Bronchial epithelial cell (primary cell): ENCODE measurements around the gene MRPL27. TPM values are rescaled to one million over a fixed set of nuclear protein-coding genes. Genes with fewer than 3 reads are reported as not detected.

Source experiments
- DNase-seq: peaks from one replicate; pipeline ENCODE4 v3.0.0-alpha.2; 2010; ENCODE audit warnings: low read depth
- FAIRE-seq: peaks from 2 replicates; lab custom pipeline; 2011; peaks lifted over from hg19 to GRCh38; lab: Jason Lieb, UNC
- H3K27me3 ChIP-seq: 2 replicates; pipeline ENCODE4 v1.5.1; 2011; ENCODE audit warnings: low read length; ENCODE audit not compliant: control insufficient read depth, insufficient read depth
- H3K36me3 ChIP-seq: 2 replicates; pipeline ENCODE4 v1.5.1; 2011; ENCODE audit warnings: low read length; ENCODE audit not compliant: control insufficient read depth, insufficient read depth
- H3K4me3 ChIP-seq: 2 replicates; pipeline ENCODE4 v1.5.1; 2011; ENCODE audit warnings: mild to moderate bottlenecking, low read depth, low read length, control low read depth
- total RNA-seq: library from RNA; depleted of rRNA; stranded (reverse); fragments of >200 nt; gene quantifications from 2 replicates; pipeline ENCODE4 v1.2.1, GENCODE V29; 2014
- TF ChIP-seq, protein P1 (sequence below): IDR thresholded peaks from 2 replicates; pipeline ENCODE4 v1.5.1; 2011; ENCODE audit warnings: mild to moderate bottlenecking, moderate library complexity, low read length, control low read depth, inconsistent platforms; ENCODE audit not compliant: insufficient read depth, severe bottlenecking

MRPL27 gene
- total RNA-seq, 1 donor from 2014 or later, result 117 TPM

DNA sequence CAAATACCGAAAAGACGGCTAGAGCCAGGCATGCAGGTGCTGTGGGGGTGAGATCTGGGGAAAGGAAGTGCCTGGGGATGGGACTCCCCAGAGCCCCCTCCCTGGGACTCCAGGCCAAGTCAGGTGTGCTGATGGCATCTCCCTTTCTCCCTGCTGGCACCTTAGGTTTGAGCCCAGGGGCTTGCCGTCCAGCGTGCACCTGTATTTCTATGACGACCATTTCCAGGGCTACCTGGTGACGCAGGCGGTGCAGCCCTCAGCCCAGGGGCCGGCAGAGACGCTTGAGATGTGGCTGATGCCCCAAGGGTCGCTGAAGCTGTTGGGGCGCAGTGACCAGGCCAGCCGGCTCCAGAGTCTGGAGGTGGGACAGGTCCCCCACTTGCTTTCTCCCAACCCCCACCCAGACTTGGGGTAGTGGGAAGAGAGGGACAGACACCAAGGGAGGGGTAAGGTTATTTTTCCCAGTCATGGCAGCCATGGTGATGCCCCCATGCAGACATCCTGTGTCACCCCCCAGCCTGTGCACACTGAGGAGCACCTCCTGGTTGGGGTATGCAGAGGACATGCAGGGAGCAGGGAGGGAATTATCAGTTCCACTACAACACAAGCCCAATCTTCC, 16.0 kb downstream of the MRPL27 start:
- TF ChIP-seq, protein P1, sequence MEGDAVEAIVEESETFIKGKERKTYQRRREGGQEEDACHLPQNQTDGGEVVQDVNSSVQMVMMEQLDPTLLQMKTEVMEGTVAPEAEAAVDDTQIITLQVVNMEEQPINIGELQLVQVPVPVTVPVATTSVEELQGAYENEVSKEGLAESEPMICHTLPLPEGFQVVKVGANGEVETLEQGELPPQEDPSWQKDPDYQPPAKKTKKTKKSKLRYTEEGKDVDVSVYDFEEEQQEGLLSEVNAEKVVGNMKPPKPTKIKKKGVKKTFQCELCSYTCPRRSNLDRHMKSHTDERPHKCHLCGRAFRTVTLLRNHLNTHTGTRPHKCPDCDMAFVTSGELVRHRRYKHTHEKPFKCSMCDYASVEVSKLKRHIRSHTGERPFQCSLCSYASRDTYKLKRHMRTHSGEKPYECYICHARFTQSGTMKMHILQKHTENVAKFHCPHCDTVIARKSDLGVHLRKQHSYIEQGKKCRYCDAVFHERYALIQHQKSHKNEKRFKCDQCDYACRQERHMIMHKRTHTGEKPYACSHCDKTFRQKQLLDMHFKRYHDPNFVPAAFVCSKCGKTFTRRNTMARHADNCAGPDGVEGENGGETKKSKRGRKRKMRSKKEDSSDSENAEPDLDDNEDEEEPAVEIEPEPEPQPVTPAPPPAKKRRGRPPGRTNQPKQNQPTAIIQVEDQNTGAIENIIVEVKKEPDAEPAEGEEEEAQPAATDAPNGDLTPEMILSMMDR, result no peak
- DNase-seq (no peak), FAIRE-seq (no peak)
- Histone ChIP-seq H3K27me3 (no peaks in the 10 kb centered on the region), H3K36me3 (peaks cover 43% of the 10 kb centered on the region), H3K4me3 (no peak overlapping the region)

DNA sequence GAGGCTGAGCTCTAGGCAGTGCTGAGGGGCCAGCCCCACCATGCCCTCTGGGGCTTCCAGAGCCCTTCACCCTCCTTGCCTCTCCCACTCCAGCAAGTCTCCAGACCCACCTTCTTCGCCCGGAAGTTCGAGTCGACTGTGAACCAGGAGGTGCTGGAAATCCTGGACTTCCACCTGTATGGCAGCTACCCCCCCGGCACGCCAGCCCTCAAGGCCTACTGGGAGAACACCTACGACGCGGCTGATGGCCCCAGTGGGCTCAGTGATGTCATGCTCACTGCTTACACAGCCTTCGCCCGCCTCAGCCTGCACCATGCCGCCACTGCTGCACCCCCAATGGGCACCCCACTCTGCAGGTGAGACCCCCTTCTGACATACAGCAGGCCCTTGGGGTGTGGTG, 16.6 kb downstream of the MRPL27 start:
- no peak overlapping the region for H3K4me3 ChIP-seq
- FAIRE-seq (no peak), DNase-seq (no peak)
- TF ChIP-seq, protein P1, result no peak
- H3K27me3 ChIP-seq, result no peaks in the 10 kb centered on the region
- peaks cover 42% of the 10 kb centered on the region for H3K36me3 ChIP-seq

DNA sequence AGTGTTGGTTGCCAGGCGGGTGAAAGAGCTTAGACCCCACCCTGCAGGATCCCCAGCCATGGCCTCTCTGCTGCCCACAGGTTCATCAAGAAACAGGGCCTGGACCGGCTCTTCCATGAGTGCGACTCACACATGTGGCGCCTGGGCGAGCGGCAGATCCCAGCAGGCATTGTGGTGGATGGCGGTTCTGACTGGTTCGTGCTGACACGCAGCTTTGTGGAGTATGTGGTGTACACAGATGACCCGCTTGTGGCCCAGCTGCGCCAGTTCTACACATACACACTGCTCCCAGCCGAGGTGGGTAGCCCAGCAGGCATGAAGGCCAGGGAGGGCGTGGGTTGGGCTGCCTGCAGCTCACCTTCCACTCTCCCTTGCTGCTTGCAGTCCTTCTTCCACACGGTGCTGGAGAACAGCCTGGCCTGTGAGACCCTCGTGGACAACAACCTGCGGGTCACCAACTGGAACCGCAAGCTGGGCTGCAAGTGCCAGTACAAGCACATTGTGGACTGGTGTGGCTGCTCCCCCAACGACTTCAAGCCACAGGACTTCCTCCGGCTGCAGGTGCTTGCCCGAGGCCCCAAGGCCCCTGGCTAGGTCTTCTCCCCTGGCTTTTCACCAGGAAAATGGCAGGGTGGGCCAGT, 17.2 kb downstream of the MRPL27 start:
- TF ChIP-seq, protein P1, result no peak
- Histone ChIP-seq H3K27me3 (no peaks in the 10 kb centered on the region), H3K36me3 (peaks cover 42% of the 10 kb centered on the region), H3K4me3 (no peak overlapping the region)
- FAIRE-seq, result no peak
- no peak for DNase-seq

DNA sequence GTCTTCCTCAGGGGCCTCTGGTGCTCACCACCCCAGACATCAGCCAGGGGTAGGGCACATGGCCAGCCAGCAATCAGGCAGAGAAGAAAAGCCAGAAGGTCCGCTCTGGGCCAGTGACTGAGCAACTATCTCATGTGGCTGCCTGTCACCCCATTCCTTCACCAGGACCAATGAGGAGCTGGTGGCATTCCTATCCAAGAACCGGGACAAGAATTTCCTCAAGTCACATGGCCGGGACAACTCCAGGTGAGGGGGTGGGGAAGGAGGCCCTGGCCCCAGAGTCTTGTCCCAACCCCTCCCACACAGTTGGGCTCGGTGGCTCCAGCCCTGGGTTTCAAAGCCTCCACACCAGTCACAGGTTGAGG, 17.7 kb downstream of the MRPL27 start:
- H3K36me3 ChIP-seq, result peaks cover 42% of the 10 kb centered on the region
- no peaks in the 10 kb centered on the region for H3K27me3 ChIP-seq
- FAIRE-seq (no peak), DNase-seq (no peak)
- TF ChIP-seq, protein P1, result no peak
- H3K4me3 ChIP-seq, result no peak overlapping the region

DNA sequence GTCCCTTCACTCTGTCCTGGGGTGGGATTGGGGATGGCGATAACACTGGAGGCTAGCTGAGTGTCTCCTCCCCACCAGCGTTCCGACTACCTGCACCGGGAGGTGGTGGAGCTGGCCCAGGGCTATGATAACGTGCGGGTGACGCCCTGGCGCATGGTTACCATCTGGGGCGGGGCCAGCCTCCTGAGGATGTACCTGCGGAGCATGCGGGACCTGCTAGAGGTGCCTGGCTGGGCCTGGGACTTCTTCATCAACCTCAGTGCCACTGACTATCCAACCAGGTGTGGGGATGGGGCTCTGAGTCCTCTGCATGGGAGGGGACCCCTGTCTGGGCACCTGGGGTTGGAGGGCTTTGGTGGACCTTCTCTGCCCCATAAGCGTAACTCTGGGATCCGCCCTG, 18.2 kb downstream of the MRPL27 start:
- TF ChIP-seq, protein P1, result no peak
- DNase-seq (no peak), FAIRE-seq (no peak)
- peaks cover 42% of the 10 kb centered on the region for H3K36me3 ChIP-seq
- no peak overlapping the region for H3K4me3 ChIP-seq
- no peaks in the 10 kb centered on the region for H3K27me3 ChIP-seq

DNA sequence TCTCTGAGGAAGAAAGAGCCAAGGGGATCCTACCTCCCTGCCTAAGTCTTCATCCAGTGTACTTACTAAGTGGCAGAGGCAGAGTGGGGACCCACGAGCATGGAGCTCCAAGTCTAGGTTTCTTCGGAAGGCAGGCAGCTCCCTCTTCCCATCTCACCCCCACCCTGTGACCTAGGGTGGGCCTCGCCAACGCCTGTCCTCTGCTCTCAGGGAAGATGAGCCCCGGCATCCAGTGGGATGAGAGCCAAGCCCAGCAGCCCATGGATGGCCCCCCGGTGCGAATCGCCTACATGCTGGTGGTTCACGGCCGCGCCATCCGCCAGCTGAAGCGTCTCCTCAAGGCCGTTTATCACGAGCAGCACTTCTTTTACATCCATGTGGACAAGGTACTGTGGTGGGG, 18.8 kb downstream of the MRPL27 start:
- FAIRE-seq (no peak), DNase-seq (no peak)
- Histone ChIP-seq H3K4me3 (no peak overlapping the region), H3K27me3 (no peaks in the 10 kb centered on the region), H3K36me3 (peaks cover 42% of the 10 kb centered on the region)
- TF ChIP-seq, protein P1, result no peak
